HG03045 (cell line): ENCODE measurements around the gene ALX1.
"Not testable (repeated sequence)": the region's sequence is repeated elsewhere in the genome, so short reads cannot be mapped to it uniquely, and the experiment has no call there.

ENCODE experiments used
- ATAC-seq: cut with Tn5 transposase; IDR thresholded peaks from one replicate; pipeline ENCODE4 v1.9.1; 2021; ENCODE audit warnings: mild to moderate bottlenecking, moderate library complexity; ENCODE audit not compliant: unreplicated experiment

ALX1 gene

GRCh38 chr12:85299053-85299452 lies 19.0 kb downstream of the ALX1 start:
- no peak for ATAC-seq

GRCh38 chr12:85301051-85301450 lies 21.0 kb downstream of the ALX1 start:
- ATAC-seq, result no peak

GRCh38 chr12:85308374-85308773 lies 28.4 kb downstream of the ALX1 start:
- ATAC-seq, result no peak

- no peak for ATAC-seq
Measured at GRCh38 chr12:85309125-85309566, 29.1 kb downstream of the ALX1 start.

- no peak for ATAC-seq
Measured at GRCh38 chr12:85310025-85310424, 30.0 kb downstream of the ALX1 start.

- no peak for ATAC-seq
Measured at GRCh38 chr12:85310456-85311076, 30.5 kb downstream of the ALX1 start.

- ATAC-seq, result not testable (repeated sequence)
Measured at GRCh38 chr12:85317866-85318636, 38.0 kb downstream of the ALX1 start.

GRCh38 chr12:85322715-85323114 lies 42.7 kb downstream of the ALX1 start:
- no peak for ATAC-seq

GRCh38 chr12:85325442-85325841 lies 45.4 kb downstream of the ALX1 start:
- no peak for ATAC-seq

GRCh38 chr12:85329913-85330312 lies 49.9 kb downstream of the ALX1 start:
- no peak for ATAC-seq

- ATAC-seq, result no peak
Measured at GRCh38 chr12:85348779-85349178, 68.8 kb downstream of the ALX1 start.

GRCh38 chr12:85350356-85350755 lies 70.3 kb downstream of the ALX1 start:
- ATAC-seq, result no peak
